K562 (cell line): ENCODE results near the gene DHRS13. TPM values are rescaled to one million over a fixed set of nuclear protein-coding genes. Genes with fewer than 3 reads are reported as not detected.
A peak's percentile ranks its signal among the peaks of the same experiment; 100 is the strongest.

Experiments
- CGGBP1 ChIP-seq: fragments of 250-450 bp; sonication (Bioruptor Pico); IDR thresholded peaks from 2 replicates; pipeline ENCODE4 v1.9.0; 2021; ENCODE audit warnings: mild to moderate bottlenecking
- CHD1 ChIP-seq: fragments of 200-600 bp; sonication (generic); IDR thresholded peaks from one replicate; pipeline ENCODE4 v1.6.1; 2012; ENCODE audit warnings: mild to moderate bottlenecking, moderate library complexity, low read length, inconsistent platforms
- CREB3L1 ChIP-seq: fragments of 450-650 bp; IDR thresholded peaks from 2 replicates; pipeline ENCODE4 v1.6.1; 2014; ENCODE audit warnings: low read depth, mild to moderate bottlenecking, moderate library complexity, borderline replicate concordance
- ETS2 ChIP-seq: IDR thresholded peaks from 2 replicates; pipeline ENCODE4 v1.6.1; 2016; ENCODE audit warnings: borderline replicate concordance, missing genetic modification characterization, mild to moderate bottlenecking, moderate library complexity, missing compliant biosample characterization; ENCODE audit not compliant: poor library complexity, severe bottlenecking
- FOXO4 ChIP-seq: fragments of 450-650 bp; formaldehyde crosslinking; IDR thresholded peaks from 2 replicates; pipeline ENCODE4 v1.4.0; 2020; ENCODE audit warnings: mild to moderate bottlenecking, moderate library complexity
- KLF1 ChIP-seq: fragments of 450-650 bp; IDR thresholded peaks from 2 replicates; pipeline ENCODE4 v1.6.1; 2016; ENCODE audit warnings: missing genetic modification characterization, missing compliant biosample characterization
- NR3C1 ChIP-seq: sonication (generic); formaldehyde crosslinking; IDR thresholded peaks from 2 replicates; pipeline ENCODE4 v1.8.1; 2022; ENCODE audit warnings: missing genetic modification reagents
- PHF8 ChIP-seq: fragments of 200-600 bp; sonication (generic); IDR thresholded peaks from 2 replicates; pipeline ENCODE4 v1.6.1; 2012; ENCODE audit warnings: mixed run types, mild to moderate bottlenecking, inconsistent platforms, low read length, moderate library complexity, borderline replicate concordance
- RBM17 ChIP-seq: fragments of 200-400 bp; formaldehyde crosslinking; IDR thresholded peaks from 2 replicates; pipeline ENCODE4 v1.6.1; 2017; ENCODE audit warnings: low read depth, mild to moderate bottlenecking, low read length, borderline replicate concordance
- SMC3 ChIP-seq: conservative IDR thresholded peaks from 2 replicates; pipeline ENCODE4 v1.6.1; 2011; ENCODE audit warnings: low read depth, low read length, improper control_type of control experiment; ENCODE audit not compliant: insufficient read depth
- SRF ChIP-seq, 2 experiments: fragments of 250-450, 450-650 bp in 1 of 2; sonication (Bioruptor Pico) in 1 of 2; sonication (generic) in 1 of 2; formaldehyde crosslinking; IDR thresholded peaks; 2 replicates each; pipeline versions ENCODE4 v1.5.0 to v1.5.1; 2020 to 2022; ENCODE audit warnings: mild to moderate bottlenecking in 1 of 2, missing genetic modification reagents in 1 of 2
- TFAM ChIP-seq: fragments of 250-450 bp; sonication (Bioruptor Pico); conservative IDR thresholded peaks from 2 replicates; pipeline ENCODE4 v1.5.0; 2021; ENCODE audit warnings: mild to moderate bottlenecking, moderate library complexity
- ZFP36 ChIP-seq: fragments of 150-350 bp; IDR thresholded peaks from 2 replicates; pipeline ENCODE4 v1.6.1; 2018; ENCODE audit warnings: low read length, low read depth; ENCODE audit not compliant: partially characterized antibody
- ZNF140 ChIP-seq: fragments of 250-450 bp; sonication (Bioruptor Pico); IDR thresholded peaks from 2 replicates; pipeline ENCODE4 v1.8.0; 2021; ENCODE audit warnings: moderate library complexity, mild to moderate bottlenecking, inconsistent platforms
- ZNF324 ChIP-seq: fragments of 250-450 bp; sonication (Bioruptor Pico); IDR thresholded peaks from 2 replicates; pipeline ENCODE4 v1.4.0; 2020; ENCODE audit warnings: mild to moderate bottlenecking
- ZNF740 ChIP-seq, 3 experiments: fragments of 200-800 bp in 1 of 3; sonication (Bioruptor generic) in 1 of 3; sonication (generic) in 1 of 3; formaldehyde crosslinking in 1 of 3; IDR thresholded peaks; 2 replicates each; pipeline versions ENCODE4 v1.6.1 to v1.8.0; 2016 to 2022; ENCODE audit warnings: mild to moderate bottlenecking in 2 of 3, missing compliant biosample characterization in 2 of 3, missing genetic modification characterization in 2 of 3, missing genetic modification reagents in 1 of 3
- polyA plus RNA-seq, 8 experiments: library from polyadenylated mRNA; depleted of rRNA in 4 of 8; stranded (reverse) in 5 of 8; unstranded in 3 of 8; fragments of >200 nt; fragmentation: Nextera tagmentation in 2 of 8; fragmentation: Illumina TruSeq in 1 of 8; extraction: Ambion mirVana in 2 of 8; extraction: Trizol in 1 of 8; gene quantifications; 2 replicates each; pipeline versions ENCODE4 v1.2.1 to v1.2.3, GENCODE V29; 2011 to 2014; ENCODE audit warnings: inconsistent platforms in 1 of 8, missing spikeins in 1 of 8
- total RNA-seq, 7 experiments: library from RNA; depleted of rRNA in 6 of 7; stranded (reverse); fragments of >200 nt in 6 of 7; fragmentation: Illumina TruSeq in 2 of 7; extraction: Trizol in 2 of 7; gene quantifications; 2 replicates each; pipeline versions ENCODE4 v1.2.1 to v1.2.3, GENCODE V29; 2011 to 2021; ENCODE audit warnings: low replicate concordance in 1 of 7
- TF ChIP-seq, protein P1 (sequence below): fragments of 450-650 bp; IDR thresholded peaks from 2 replicates; pipeline ENCODE4 v1.6.1; 2018; ENCODE audit warnings: mild to moderate bottlenecking, low read depth; ENCODE audit not compliant: partially characterized antibody
- TF ChIP-seq, protein P2 (sequence below): sonication (generic); formaldehyde crosslinking; IDR thresholded peaks from 2 replicates; pipeline ENCODE4 v1.8.0; 2022; ENCODE audit warnings: missing genetic modification reagents, mild to moderate bottlenecking, moderate library complexity, borderline replicate concordance

Gene DHRS13
- total and polyA plus RNA-seq, 9 of the 15 experiments (the other 6 are each of a cell fraction or from before 2014, with no cell fraction given): 0.32 to 52.3 (median 34.3) TPM; not detected in 1

- TF ChIP-seq CREB3L1: peak; percentile 66
- no peak for TF ChIP-seq RBM17
- TF ChIP-seq SMC3: 0 out of 2 replicates have a peak, but pooled peaks have one; percentile 4
- no peak for TF ChIP-seq TFAM (CRISPR knock-in tag)
- no peak for TF ChIP-seq CGGBP1 (CRISPR knock-in tag)
- no peak for TF ChIP-seq ZNF324 (CRISPR knock-in tag)
- no peak for TF ChIP-seq NR3C1 (CRISPR knock-in tag)
- TF ChIP-seq, protein P1, sequence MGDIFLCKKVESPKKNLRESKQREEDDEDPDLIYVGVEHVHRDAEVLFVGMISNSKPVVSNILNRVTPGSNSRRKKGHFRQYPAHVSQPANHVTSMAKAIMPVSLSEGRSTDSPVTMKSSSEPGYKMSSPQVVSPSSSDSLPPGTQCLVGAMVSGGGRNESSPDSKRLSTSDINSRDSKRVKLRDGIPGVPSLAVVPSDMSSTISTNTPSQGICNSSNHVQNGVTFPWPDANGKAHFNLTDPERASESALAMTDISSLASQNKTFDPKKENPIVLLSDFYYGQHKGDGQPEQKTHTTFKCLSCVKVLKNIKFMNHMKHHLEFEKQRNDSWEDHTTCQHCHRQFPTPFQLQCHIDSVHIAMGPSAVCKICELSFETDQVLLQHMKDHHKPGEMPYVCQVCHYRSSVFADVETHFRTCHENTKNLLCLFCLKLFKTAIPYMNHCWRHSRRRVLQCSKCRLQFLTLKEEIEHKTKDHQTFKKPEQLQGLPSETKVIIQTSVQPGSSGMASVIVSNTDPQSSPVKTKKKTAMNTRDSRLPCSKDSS: no peak
- TF ChIP-seq, protein P2, sequence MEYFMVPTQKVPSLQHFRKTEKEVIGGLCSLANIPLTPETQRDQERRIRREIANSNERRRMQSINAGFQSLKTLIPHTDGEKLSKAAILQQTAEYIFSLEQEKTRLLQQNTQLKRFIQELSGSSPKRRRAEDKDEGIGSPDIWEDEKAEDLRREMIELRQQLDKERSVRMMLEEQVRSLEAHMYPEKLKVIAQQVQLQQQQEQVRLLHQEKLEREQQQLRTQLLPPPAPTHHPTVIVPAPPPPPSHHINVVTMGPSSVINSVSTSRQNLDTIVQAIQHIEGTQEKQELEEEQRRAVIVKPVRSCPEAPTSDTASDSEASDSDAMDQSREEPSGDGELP (CRISPR knock-in tag): peak; percentile 90
- TF ChIP-seq KLF1 (tag): peak; percentile 99
- no peak for TF ChIP-seq ZNF740 (CRISPR knock-in tag; IDR thresholded peaks at IDR 0.05)
- TF ChIP-seq ZNF740 (tag; IDR thresholded peaks at IDR 0.05): 0 out of 4 replicates have a peak, but pooled peaks of 1 of the 2 experiments have one; percentile 15
- TF ChIP-seq SRF (CRISPR knock-in tag; IDR thresholded peaks at IDR 0.05): no peak; a peak in 1 of 4 replicates
- TF ChIP-seq CHD1: no peak
- TF ChIP-seq ETS2 (tag): no peak
- peak; percentile 20; the same call in 1 of the 2 replicates for TF ChIP-seq PHF8
- TF ChIP-seq ZFP36: peak; percentile 20
- TF ChIP-seq ZNF140 (CRISPR knock-in tag): no peak
- no peak for TF ChIP-seq FOXO4 (CRISPR knock-in tag)
Observed at GRCh38 chr17:28864991-28865849, 37.7 kb downstream of the DHRS13 start (continued).
